PFSK-1 (cell line): ENCODE results near the gene JOSD1.

Source experiments
- TAF1 ChIP-seq: IDR thresholded peaks from 2 replicates; pipeline ENCODE4 v1.6.1; 2012; ENCODE audit warnings: low read length, control low read depth, borderline replicate concordance; ENCODE audit not compliant: insufficient read depth
- TF ChIP-seq, protein P1 (sequence below), 2 experiments: IDR thresholded peaks; 2 replicates each; pipeline versions ENCODE4 v1.6.1 to v1.8.0; 2011 to 2012; ENCODE audit warnings: low read depth in 2 of 2, low read length in 2 of 2, control low read depth in 1 of 2, inconsistent platforms in 1 of 2, mild to moderate bottlenecking in 1 of 2, moderate library complexity in 1 of 2; ENCODE audit not compliant: insufficient read depth in 1 of 2

DNA sequence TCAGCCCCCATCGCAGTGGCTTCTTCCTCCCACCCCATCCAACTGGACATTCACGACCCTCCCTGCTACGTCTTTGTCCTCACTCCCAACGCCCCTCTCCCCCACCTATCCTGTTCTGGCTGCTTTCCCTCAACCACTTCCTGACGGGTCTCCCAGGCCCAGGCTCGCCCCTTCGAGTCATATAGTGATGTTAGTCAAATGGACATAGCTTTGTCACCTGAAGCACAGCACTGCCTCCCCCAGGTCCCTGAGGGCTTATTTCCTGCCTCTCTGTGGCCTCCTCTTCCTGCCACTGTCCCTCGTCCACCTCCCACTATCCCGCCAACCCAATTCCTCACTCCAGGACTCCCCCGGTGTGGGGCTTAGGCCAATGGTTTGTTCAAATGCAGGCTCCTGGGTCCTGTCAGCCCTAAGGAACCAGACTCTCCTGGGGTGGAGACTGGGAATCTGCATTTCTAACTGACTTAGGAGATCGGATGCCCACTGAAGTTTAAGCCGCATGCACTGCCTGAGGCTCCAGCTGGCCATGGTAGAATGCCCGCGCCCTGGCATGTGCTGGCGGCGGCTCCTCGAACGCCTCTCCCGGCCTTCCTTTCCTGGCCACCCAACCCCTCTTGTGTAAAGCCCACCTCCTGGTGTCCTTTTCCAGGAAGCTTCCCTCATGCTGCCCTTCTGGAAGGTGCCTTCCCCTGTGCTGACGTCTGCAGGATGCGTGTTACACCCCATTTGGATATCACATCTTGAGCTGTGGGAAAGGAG lies 36.7 kb upstream of the JOSD1 start:
- TF ChIP-seq, protein P1, sequence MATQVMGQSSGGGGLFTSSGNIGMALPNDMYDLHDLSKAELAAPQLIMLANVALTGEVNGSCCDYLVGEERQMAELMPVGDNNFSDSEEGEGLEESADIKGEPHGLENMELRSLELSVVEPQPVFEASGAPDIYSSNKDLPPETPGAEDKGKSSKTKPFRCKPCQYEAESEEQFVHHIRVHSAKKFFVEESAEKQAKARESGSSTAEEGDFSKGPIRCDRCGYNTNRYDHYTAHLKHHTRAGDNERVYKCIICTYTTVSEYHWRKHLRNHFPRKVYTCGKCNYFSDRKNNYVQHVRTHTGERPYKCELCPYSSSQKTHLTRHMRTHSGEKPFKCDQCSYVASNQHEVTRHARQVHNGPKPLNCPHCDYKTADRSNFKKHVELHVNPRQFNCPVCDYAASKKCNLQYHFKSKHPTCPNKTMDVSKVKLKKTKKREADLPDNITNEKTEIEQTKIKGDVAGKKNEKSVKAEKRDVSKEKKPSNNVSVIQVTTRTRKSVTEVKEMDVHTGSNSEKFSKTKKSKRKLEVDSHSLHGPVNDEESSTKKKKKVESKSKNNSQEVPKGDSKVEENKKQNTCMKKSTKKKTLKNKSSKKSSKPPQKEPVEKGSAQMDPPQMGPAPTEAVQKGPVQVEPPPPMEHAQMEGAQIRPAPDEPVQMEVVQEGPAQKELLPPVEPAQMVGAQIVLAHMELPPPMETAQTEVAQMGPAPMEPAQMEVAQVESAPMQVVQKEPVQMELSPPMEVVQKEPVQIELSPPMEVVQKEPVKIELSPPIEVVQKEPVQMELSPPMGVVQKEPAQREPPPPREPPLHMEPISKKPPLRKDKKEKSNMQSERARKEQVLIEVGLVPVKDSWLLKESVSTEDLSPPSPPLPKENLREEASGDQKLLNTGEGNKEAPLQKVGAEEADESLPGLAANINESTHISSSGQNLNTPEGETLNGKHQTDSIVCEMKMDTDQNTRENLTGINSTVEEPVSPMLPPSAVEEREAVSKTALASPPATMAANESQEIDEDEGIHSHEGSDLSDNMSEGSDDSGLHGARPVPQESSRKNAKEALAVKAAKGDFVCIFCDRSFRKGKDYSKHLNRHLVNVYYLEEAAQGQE (IDR thresholded peaks at IDR 0.05; ENCODE audit: insufficient read depth in 1 of 2, low read depth in 2 of 2, low read length in 2 of 2) = no peak
- no peak for TF ChIP-seq TAF1
